ENCODE measurements around the gene TMEM150A. TPM values are rescaled to one million over a fixed set of nuclear protein-coding genes. Genes with fewer than 3 reads are reported as not detected.

TMEM150A gene
- polyA plus RNA-seq, 1 donor from 2014 or later = 8.4 TPM

DNA sequence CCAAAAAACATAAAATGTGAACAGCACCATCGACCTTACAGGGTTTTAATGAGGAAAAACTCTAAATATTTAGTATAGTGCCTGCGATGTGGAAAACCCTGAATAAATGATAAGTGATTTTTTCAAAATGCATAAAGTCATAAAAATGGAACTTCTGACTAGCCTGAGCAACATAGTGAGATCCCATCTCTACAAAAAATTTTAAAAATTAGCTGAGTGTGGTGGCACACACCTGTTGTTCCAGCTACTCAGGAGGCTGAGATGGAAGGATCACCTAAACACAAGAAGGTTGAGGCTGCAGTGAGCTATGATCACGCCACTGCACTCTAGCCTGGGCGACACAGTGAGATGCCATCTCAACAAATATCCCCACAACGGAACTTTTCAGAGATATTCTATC lies 45.4 kb downstream of the TMEM150A start:
- Histone ChIP-seq H3K9ac (ENCODE audit: low read length) (no peak overlapping the region), H4K20me1 (ENCODE audit: insufficient read depth) (no peaks in the 10 kb centered on the region), H2AFZ (ENCODE audit: low read depth, low read length) (no peak overlapping the region), H3F3A (ENCODE audit: insufficient read depth, low read length, poor library complexity, severe bottlenecking) (no peaks in the 10 kb centered on the region), H3K36me3 (ENCODE audit: insufficient read depth, low read length) (peaks cover 8% of the 10 kb centered on the region), H3K27ac (ENCODE audit: low read length) (no peak overlapping the region), H3K4me2 (ENCODE audit: low read length) (no peak overlapping the region), H3K4me3 (ENCODE audit: low read length) (no peak overlapping the region), H3K27me3 (ENCODE audit: insufficient read depth, low read depth, low read length) (no peaks in the 10 kb centered on the region), H3K79me2 (replicated peaks; ENCODE audit: insufficient read depth, low read length) (peaks cover 18% of the 10 kb centered on the region), H3K9me3 (ENCODE audit: low read length) (no peaks in the 10 kb centered on the region), H3K9me2 (ENCODE audit: insufficient read depth, low read length) (no peaks in the 10 kb centered on the region)
- TF ChIP-seq CTCF (IDR thresholded peaks at IDR 0.05; ENCODE audit: poor library complexity, severe bottlenecking) (no peak), EP300 (conservative IDR thresholded peaks at IDR 0.05; ENCODE audit: poor library complexity, severe bottlenecking) (no peak)

- Histone ChIP-seq H3K9me2 (ENCODE audit: insufficient read depth, low read length) (no peaks in the 10 kb centered on the region), H3K9me3 (ENCODE audit: low read length) (no peaks in the 10 kb centered on the region), H2AFZ (ENCODE audit: low read depth, low read length) (no peak overlapping the region), H4K20me1 (ENCODE audit: insufficient read depth) (no peaks in the 10 kb centered on the region), H3K4me2 (ENCODE audit: low read length) (no peak overlapping the region), H3K36me3 (ENCODE audit: insufficient read depth, low read length) (peaks cover 8% of the 10 kb centered on the region), H3K27ac (ENCODE audit: low read length) (no peak overlapping the region), H3K79me2 (replicated peaks; ENCODE audit: insufficient read depth, low read length) (peaks cover 9% of the 10 kb centered on the region), H3K4me3 (ENCODE audit: low read length) (no peak overlapping the region), H3K27me3 (ENCODE audit: insufficient read depth, low read depth, low read length) (no peaks in the 10 kb centered on the region), H3F3A (ENCODE audit: insufficient read depth, low read length, poor library complexity, severe bottlenecking) (no peaks in the 10 kb centered on the region), H3K9ac (ENCODE audit: low read length) (no peak overlapping the region)
- TF ChIP-seq MXI1 (conservative IDR thresholded peaks at IDR 0.05; ENCODE audit: poor library complexity, severe bottlenecking) (no peak), RAD21 (conservative IDR thresholded peaks at IDR 0.05) (no peak)
- TF ChIP-seq, protein P1, sequence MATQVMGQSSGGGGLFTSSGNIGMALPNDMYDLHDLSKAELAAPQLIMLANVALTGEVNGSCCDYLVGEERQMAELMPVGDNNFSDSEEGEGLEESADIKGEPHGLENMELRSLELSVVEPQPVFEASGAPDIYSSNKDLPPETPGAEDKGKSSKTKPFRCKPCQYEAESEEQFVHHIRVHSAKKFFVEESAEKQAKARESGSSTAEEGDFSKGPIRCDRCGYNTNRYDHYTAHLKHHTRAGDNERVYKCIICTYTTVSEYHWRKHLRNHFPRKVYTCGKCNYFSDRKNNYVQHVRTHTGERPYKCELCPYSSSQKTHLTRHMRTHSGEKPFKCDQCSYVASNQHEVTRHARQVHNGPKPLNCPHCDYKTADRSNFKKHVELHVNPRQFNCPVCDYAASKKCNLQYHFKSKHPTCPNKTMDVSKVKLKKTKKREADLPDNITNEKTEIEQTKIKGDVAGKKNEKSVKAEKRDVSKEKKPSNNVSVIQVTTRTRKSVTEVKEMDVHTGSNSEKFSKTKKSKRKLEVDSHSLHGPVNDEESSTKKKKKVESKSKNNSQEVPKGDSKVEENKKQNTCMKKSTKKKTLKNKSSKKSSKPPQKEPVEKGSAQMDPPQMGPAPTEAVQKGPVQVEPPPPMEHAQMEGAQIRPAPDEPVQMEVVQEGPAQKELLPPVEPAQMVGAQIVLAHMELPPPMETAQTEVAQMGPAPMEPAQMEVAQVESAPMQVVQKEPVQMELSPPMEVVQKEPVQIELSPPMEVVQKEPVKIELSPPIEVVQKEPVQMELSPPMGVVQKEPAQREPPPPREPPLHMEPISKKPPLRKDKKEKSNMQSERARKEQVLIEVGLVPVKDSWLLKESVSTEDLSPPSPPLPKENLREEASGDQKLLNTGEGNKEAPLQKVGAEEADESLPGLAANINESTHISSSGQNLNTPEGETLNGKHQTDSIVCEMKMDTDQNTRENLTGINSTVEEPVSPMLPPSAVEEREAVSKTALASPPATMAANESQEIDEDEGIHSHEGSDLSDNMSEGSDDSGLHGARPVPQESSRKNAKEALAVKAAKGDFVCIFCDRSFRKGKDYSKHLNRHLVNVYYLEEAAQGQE (IDR thresholded peaks at IDR 0.05; ENCODE audit: borderline replicate concordance) = no peak
Observed at GRCh38 chr2:85554980-85555612, 47.4 kb downstream of the TMEM150A start.

DNA sequence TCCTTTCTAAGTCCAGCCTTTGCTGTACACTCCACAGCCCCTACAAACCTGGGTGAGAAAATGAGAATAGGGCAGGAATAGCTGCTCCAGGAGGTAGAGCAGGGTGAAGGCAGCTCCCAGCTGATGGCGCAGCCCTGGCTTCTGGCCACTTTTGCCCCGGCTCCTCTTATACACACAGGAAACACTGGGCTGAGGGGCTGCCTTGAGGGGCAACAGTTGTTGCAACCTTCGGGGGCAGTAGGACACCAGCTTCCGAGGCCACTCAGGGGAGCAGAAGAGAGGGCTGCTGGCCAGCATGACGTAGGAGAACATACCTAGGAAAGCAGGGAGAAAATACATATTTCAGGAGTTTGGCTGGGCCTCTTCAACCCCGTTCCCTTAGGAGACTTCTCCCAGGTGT lies 49.3 kb downstream of the TMEM150A start:
- no peak overlapping the region for H3K27ac ChIP-seq (ENCODE audit: low read length)
- no peak overlapping the region for H3K4me3 ChIP-seq (ENCODE audit: low read length)
- no peaks in the 10 kb centered on the region for H4K20me1 ChIP-seq (ENCODE audit: insufficient read depth)
- no peak overlapping the region for H3K9ac ChIP-seq (ENCODE audit: low read length)
- H2AFZ ChIP-seq (ENCODE audit: low read depth, low read length) = no peak overlapping the region
- no peaks in the 10 kb centered on the region for H3K79me2 ChIP-seq (replicated peaks; ENCODE audit: insufficient read depth, low read length)
- no peak overlapping the region for H3K4me2 ChIP-seq (ENCODE audit: low read length)
- no peaks in the 10 kb centered on the region for H3K27me3 ChIP-seq (ENCODE audit: insufficient read depth, low read depth, low read length)
- TF ChIP-seq SMC3 (conservative IDR thresholded peaks at IDR 0.05; ENCODE audit: poor library complexity) = no peak
- no peak for TF ChIP-seq TAF1 (IDR thresholded peaks at IDR 0.05; ENCODE audit: low read depth)
- TF ChIP-seq RAD21 (conservative IDR thresholded peaks at IDR 0.05) = no peak
- TF ChIP-seq CTCF (IDR thresholded peaks at IDR 0.05; ENCODE audit: poor library complexity, severe bottlenecking) = no peak
- TF ChIP-seq EZH2 (IDR thresholded peaks at IDR 0.05; ENCODE audit: borderline replicate concordance, insufficient read depth, low read length, poor library complexity, severe bottlenecking) = no peak
- TF ChIP-seq EP300 (conservative IDR thresholded peaks at IDR 0.05; ENCODE audit: poor library complexity, severe bottlenecking) = no peak
- no peak for TF ChIP-seq POLR2AphosphoS5 (IDR thresholded peaks at IDR 0.05)
- TF ChIP-seq, protein P1 (IDR thresholded peaks at IDR 0.05; ENCODE audit: borderline replicate concordance) = no peak
- no peak for TF ChIP-seq MXI1 (conservative IDR thresholded peaks at IDR 0.05; ENCODE audit: poor library complexity, severe bottlenecking)
- peaks cover 8% of the 10 kb centered on the region for H3K36me3 ChIP-seq (ENCODE audit: insufficient read depth, low read length)
- no peaks in the 10 kb centered on the region for H3F3A ChIP-seq (ENCODE audit: insufficient read depth, low read length, poor library complexity, severe bottlenecking)
- H3K9me2 ChIP-seq (ENCODE audit: insufficient read depth, low read length) = no peaks in the 10 kb centered on the region
- no peaks in the 10 kb centered on the region for H3K9me3 ChIP-seq (ENCODE audit: low read length)
